ENCODE results near the gene DNAJB11.
"Not testable (repeated sequence)": the region's sequence is repeated elsewhere in the genome, so short reads cannot be mapped to it uniquely, and the experiment has no call there.

DNAJB11 gene

GRCh38 chr3:186627852-186628414, 57.4 kb downstream of the DNAJB11 start:
- Histone ChIP-seq H3K4me1 (ENCODE audit: insufficient read depth, insufficient read length) (no peaks in the 10 kb centered on the region), H3K36me3 (ENCODE audit: insufficient read depth, insufficient read length, low read length) (no peaks in the 10 kb centered on the region), H3K4me3 (ENCODE audit: insufficient read length, low read depth) (no peak overlapping the region), H3K9ac (ENCODE audit: insufficient read length, low read depth) (no peak overlapping the region), H3K27me3 (ENCODE audit: insufficient read depth, insufficient read length) (peaks cover 5% of the 10 kb centered on the region), H3K9me3 (ENCODE audit: insufficient read depth, low read length) (no peaks in the 10 kb centered on the region)
- DNase-seq (ENCODE audit: low read depth, low spot score): no peak
- TF ChIP-seq YY1 (IDR thresholded peaks at IDR 0.05; ENCODE audit: insufficient read depth, insufficient read length) (no peak), SUZ12 (IDR thresholded peaks at IDR 0.05; ENCODE audit: extremely low read depth, insufficient read depth, insufficient read length) (no peak), ZNF274 (IDR thresholded peaks at IDR 0.05; ENCODE audit: low read depth, low read length) (no peak)

- no peaks in the 10 kb centered on the region for H3K9me3 ChIP-seq (ENCODE audit: insufficient read depth, low read length)
- no peak overlapping the region for H3K4me3 ChIP-seq (ENCODE audit: insufficient read length, low read depth)
- DNase-seq (ENCODE audit: low read depth, low spot score): no peak
- TF ChIP-seq YY1 (IDR thresholded peaks at IDR 0.05; ENCODE audit: insufficient read depth, insufficient read length): no peak
- TF ChIP-seq SUZ12 (IDR thresholded peaks at IDR 0.05; ENCODE audit: extremely low read depth, insufficient read depth, insufficient read length): no peak
- TF ChIP-seq ZNF274 (IDR thresholded peaks at IDR 0.05; ENCODE audit: low read depth, low read length): no peak
- H3K9ac ChIP-seq (ENCODE audit: insufficient read length, low read depth): no peak overlapping the region
- H3K4me1 ChIP-seq (ENCODE audit: insufficient read depth, insufficient read length): no peaks in the 10 kb centered on the region
- no peaks in the 10 kb centered on the region for H3K36me3 ChIP-seq (ENCODE audit: insufficient read depth, insufficient read length, low read length)
- peaks cover 5% of the 10 kb centered on the region for H3K27me3 ChIP-seq (ENCODE audit: insufficient read depth, insufficient read length)
These were observed 58.2 kb downstream of the DNAJB11 start for GRCh38 chr3:186628756-186629155.

- no peak for DNase-seq (ENCODE audit: low read depth, low spot score)
- H3K27me3 ChIP-seq (ENCODE audit: insufficient read depth, insufficient read length): peaks cover 5% of the 10 kb centered on the region
- H3K9ac ChIP-seq (ENCODE audit: insufficient read length, low read depth): no peak overlapping the region
- H3K4me1 ChIP-seq (ENCODE audit: insufficient read depth, insufficient read length): no peaks in the 10 kb centered on the region
- H3K36me3 ChIP-seq (ENCODE audit: insufficient read depth, insufficient read length, low read length): no peaks in the 10 kb centered on the region
- no peak for TF ChIP-seq ZNF274 (IDR thresholded peaks at IDR 0.05; ENCODE audit: low read depth, low read length)
- TF ChIP-seq YY1 (IDR thresholded peaks at IDR 0.05; ENCODE audit: insufficient read depth, insufficient read length): no peak
- no peak for TF ChIP-seq SUZ12 (IDR thresholded peaks at IDR 0.05; ENCODE audit: extremely low read depth, insufficient read depth, insufficient read length)
- no peak overlapping the region for H3K4me3 ChIP-seq (ENCODE audit: insufficient read length, low read depth)
- H3K9me3 ChIP-seq (ENCODE audit: insufficient read depth, low read length): no peaks in the 10 kb centered on the region
These were observed 60.6 kb downstream of the DNAJB11 start for GRCh38 chr3:186630950-186631641.

- no peak overlapping the region for H3K4me3 ChIP-seq (ENCODE audit: insufficient read length, low read depth)
- H3K27me3 ChIP-seq (ENCODE audit: insufficient read depth, insufficient read length): no peaks in the 10 kb centered on the region
- no peak overlapping the region for H3K9ac ChIP-seq (ENCODE audit: insufficient read length, low read depth)
These were observed 63.0 kb downstream of the DNAJB11 start for GRCh38 chr3:186633481-186633880.

GRCh38 chr3:186634207-186634606, 63.7 kb downstream of the DNAJB11 start:
- not testable (repeated sequence) for H3K4me3 ChIP-seq (ENCODE audit: insufficient read length, low read depth); H3K27me3 ChIP-seq (ENCODE audit: insufficient read depth, insufficient read length); H3K9me3 ChIP-seq (ENCODE audit: insufficient read depth, low read length); H3K36me3 ChIP-seq (ENCODE audit: insufficient read depth, insufficient read length, low read length); H3K4me1 ChIP-seq (ENCODE audit: insufficient read depth, insufficient read length); DNase-seq (ENCODE audit: low read depth, low spot score); H3K9ac ChIP-seq (ENCODE audit: insufficient read length, low read depth)

More at GRCh38 chr3:186633481-186633880, 63.0 kb downstream of the DNAJB11 start:
- TF ChIP-seq SUZ12 (IDR thresholded peaks at IDR 0.05; ENCODE audit: extremely low read depth, insufficient read depth, insufficient read length) (no peak), YY1 (IDR thresholded peaks at IDR 0.05; ENCODE audit: insufficient read depth, insufficient read length) (no peak), ZNF274 (IDR thresholded peaks at IDR 0.05; ENCODE audit: low read depth, low read length) (no peak)
- H3K4me1 ChIP-seq (ENCODE audit: insufficient read depth, insufficient read length): no peaks in the 10 kb centered on the region
- H3K36me3 ChIP-seq (ENCODE audit: insufficient read depth, insufficient read length, low read length): no peaks in the 10 kb centered on the region
- DNase-seq (ENCODE audit: low read depth, low spot score): no peak
- H3K9me3 ChIP-seq (ENCODE audit: insufficient read depth, low read length): no peaks in the 10 kb centered on the region

Measured in NT2/D1 (cell line).